ENCODE measurements around the gene ABR.
"Not testable (repeated sequence)": the region's sequence is repeated elsewhere in the genome, so short reads cannot be mapped to it uniquely, and the experiment has no call there.

Gene ABR

DNA sequence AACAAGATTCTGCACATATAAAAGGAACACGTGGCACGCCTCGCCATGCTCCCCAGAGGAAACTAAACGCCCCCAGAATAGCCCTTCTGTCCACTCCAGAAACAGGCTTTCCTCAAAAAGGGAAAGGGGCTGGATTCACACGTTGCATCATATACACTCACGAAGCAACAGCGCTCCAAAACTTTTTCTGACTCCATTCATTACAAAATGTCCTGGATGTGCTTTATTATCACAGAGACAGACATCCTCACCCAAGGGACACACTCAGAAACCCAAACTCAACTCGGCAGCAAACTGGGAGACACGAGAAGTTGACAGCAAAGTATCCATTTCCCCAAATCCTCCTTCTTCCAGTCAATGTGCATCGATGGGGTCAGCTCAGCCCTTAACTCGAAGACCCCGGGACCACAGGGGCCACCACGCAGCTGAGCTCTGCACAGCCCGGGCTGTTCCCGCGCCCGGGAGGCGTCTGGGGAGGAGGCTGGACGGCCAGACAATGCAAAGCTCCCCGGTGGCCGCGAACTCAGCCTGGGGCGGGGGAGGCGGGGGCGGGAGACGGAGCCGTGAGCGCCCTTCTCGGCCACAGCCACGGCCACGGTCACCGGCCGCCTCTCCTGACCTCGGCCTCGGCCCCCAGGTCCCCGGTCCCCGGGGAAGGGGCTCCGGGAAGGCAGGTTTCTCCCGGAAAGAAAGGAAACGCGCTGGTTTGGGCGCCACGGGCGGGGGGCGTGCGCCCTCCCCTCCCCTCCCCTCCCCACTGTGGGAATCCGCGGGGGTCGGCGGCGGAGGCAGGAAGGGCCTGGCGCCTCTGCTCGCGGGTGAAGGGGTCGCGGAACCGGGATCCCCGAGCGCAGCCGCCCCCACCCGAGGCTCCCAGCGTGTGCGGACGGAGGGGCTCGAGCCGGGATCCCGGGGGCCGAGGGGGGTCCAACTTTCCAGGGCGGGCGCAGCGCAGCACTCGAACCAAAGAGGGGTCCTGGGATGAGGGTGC is 201.4 kb downstream of the ABR start:
- DNase-seq: no peak

- no peak for DNase-seq
Observed at GRCh38 chr17:977166-977565, 202.6 kb downstream of the ABR start.

- no peak for DNase-seq
Observed at GRCh38 chr17:976312-976711, 203.5 kb downstream of the ABR start.

GRCh38 chr17:975371-975915 is 204.3 kb downstream of the ABR start:
- no peak for DNase-seq

DNA sequence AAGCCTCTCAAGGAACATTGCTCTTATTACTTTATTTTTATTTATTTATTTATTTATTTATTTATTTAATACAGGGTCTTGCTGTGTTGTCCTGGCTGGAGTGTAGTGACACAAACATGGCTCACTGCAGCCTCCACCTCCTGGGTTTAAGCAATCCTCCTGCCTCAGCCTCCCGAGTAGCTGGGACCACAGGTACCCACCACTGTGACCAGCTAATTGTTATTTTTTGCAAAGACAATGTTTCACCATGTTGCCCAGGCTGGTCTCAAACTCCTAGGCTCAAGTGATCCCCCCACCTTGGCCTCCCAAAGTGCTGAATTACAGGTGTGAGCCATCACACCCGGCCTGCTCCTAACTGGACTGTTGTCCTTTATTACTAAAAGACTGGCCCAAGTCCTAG is 205.0 kb downstream of the ABR start:
- not testable (repeated sequence) for DNase-seq

GRCh38 chr17:973053-973452 is 206.7 kb downstream of the ABR start:
- DNase-seq: no peak

DNA sequence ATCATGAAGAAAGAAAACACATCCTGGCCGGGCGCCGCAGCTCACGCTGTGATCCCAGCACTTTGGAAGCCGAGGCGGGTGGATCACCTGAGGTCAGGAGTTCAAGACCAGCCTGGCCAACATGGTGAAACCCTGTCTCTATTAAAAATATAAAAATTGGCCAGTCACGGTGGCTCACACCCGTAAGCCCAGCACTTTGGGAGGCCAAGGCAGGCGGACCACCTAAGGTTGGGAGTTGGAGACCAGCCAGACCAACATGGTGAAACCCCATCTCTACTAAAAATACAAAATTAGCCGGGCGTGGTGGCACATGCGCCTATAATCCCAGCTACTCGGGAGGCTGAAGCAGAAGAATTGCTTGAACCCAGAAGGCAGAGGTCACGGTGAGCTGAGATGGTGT is 207.9 kb downstream of the ABR start:
- not testable (repeated sequence) for DNase-seq

DNA sequence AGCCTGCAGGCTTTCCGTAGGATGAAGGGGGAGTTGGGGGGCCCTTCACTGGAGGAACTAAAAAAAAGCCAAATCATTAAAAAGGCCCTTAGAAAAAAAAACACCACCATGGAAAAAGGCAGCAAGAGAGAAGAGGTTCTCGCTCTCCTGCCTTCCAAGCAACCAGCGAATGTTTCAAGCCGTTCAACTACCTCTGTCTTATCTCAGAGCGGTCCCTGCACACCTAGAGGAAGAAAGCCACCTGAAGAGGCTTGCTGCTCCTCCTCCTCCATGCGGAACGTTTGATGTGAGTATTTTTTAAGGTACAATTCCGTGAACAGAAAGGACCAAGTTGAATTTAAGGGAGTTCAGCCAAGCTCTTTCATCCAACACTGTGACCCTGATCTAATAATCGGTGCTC is 209.4 kb downstream of the ABR start:
- no peak for DNase-seq

DNA sequence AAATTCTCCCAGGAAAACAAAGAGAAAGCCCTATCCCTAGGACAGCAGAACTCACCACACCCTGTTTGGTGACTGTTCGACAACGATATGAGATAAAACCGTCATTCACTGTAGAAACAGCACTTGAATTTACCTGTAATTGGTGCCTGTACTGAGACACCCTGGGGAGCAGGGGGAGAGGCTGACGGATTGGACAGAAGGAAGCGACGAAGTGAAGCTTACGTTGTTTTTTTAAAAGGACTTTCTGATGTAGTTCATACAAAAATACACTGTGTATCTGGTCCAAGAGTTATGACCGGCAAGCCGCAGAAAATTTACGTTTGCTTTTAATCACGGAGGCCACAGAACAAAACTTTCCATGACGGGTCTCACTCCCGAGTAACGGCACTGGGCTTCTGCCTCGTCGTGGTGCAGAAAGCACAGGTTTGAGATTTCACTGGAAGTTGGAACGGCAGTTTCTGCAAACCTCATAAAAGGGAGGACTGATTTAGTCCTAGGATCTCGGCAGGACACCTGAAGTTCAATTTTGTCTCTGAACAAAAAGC is 209.9 kb downstream of the ABR start:
- DNase-seq: no peak

DNA sequence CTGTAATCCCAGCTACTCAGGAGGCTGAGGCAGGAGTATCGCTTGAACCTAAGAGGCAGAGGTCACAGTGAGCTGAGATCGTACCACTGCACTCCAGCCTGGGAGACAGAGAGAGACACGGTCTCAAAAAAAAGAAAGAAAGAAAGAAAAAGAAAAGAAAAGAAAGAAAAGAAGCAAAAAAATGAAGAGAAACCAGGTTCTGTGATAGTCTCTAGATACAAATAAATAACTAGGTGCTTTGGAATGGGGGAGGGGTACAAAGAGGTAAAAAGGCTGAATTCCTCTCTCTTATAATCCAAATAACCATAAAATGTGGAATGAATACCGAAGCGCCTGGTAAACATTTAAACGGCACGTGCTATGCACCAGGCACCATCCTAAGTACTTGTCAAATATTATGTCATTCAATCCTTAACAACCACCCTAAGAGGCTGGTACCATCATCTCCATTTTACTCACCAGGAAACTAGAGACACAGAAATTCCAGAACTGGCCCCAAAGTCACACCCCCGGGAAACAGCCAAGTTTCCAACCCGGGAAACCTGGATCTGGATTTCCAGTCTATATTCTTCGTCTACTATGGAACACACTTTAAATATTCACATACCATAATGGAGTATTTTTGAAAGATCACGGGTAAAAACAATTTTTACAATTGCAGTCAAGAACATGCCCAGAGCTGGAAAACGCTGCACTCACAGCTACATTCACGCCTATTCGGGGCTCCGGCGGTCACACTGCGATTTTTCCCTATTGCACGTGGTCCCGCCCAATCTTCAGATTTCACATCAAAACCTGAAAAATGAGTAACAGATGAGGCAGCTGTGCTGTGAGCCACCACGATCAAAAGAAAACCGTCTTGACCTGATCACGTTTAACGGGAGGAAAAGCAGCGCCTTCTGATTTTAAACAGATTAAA is 210.7 kb downstream of the ABR start:
- DNase-seq: no peak

GRCh38 chr17:967122-967521 is 212.7 kb downstream of the ABR start:
- DNase-seq: no peak

GRCh38 chr17:965311-965989 is 214.3 kb downstream of the ABR start:
- DNase-seq: no peak

DNA sequence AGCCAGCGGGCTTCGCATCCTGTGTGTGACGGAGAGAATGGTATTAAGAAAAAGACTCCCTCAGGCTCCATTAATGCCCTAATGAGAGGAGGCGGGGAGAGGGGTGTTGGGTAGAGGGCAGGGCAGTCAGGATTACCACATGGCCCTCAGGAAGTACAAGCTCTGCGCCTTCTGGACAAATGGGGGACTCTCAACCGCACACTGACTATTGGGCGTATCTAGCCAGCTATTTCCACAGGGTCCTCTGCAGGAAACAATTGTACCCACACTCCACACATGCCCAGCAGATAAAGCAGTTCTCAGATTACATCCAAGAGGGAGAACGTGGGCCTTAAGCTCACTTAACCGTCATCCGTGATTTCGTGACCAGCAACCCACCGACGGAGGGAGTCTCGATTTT is 214.9 kb downstream of the ABR start:
- DNase-seq: no peak

- no peak for DNase-seq
Observed at GRCh38 chr17:962670-963069, 217.1 kb downstream of the ABR start.

DNA sequence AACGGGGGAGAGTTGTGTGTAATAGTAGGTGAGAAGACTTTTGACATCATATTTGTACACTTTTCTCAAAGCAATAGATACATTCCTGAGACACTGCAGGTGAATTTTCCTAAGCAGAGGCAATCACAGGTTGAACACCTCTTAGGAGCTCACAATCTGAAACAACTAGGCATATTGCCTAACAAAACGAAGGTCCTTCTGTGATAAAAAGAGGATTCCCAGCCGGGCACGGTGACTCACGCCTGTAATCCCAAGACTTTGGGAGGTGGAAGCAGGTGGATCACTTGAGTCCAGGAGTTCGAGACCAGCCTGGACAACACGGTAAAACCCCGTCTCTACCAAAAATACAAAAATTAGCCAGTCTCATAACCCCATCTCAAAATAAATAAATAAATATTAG is 217.6 kb downstream of the ABR start:
- no peak for DNase-seq

DNA sequence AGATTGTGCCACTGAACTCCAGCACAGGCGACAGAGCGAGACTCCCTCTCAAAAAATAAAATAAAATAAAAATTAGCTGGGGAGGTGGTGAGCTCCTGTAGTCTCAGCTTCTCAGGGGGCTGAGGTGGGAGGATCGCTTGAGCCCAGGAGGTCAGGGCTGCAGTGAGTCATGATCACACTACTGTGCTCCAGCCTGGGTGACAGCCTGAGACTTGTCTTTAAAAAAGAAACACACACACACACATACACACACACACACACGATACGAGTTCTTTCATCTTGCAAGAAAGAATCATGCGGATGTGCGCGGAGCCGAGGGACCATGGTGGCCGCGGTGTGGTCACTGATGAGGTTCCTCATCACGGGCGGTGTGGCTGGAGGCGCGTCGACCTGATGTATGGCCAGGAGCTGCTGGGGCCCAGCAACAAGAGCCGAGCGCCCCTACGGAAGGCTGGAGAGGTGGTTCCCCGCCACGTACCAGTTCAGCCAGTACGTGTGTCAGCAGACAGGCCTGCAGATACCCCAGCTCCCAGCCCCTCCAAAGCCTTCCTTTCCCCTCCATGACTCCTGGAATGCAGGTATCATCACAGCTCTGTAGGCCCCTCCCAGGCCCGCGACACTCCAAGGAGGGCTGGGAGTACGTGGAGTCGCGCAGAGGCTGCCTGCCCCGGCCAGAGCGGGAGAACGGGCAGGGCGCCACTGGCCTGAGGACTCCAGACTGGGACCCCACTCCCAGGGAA is 220.9 kb downstream of the ABR start:
- DNase-seq: no peak

DNA sequence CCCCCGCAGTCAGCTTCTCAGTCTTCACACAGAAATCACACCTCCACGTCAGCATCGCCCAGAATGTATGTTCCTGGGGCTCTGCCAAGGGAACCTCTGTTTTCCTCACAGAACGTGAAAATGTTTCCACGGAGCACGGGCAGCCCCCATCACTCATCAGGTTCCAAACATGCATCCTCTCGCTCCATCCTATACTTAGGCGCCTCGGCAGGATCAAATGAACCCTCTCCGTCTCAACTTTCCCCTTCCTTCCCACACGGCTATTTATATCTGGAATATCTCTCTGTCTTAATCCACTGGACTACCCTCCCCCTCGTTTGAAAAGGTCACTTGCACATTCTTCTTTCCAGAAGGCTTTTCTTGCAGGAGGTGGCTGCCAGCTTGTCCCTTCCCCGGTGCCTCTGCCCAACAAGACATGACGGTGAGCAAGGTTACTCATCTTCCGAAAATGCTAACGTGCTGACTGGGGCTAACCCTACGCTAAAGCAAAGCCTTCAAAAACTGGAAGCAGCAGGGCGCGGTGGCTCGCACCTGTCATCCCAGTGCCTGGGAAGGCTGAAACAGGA is 221.8 kb downstream of the ABR start:
- DNase-seq: no peak

GRCh38 chr17:956905-957304 is 222.9 kb downstream of the ABR start:
- DNase-seq: no peak

GRCh38 chr17:954431-955164 is 225.2 kb downstream of the ABR start:
- no peak for DNase-seq

- DNase-seq: no peak
Observed at GRCh38 chr17:953767-954166, 226.0 kb downstream of the ABR start.
